Thyroid gland (tissue), 4 donors: Measurements from ENCODE around the gene CXCL17. TPM values are rescaled to one million over a fixed set of nuclear protein-coding genes. Genes with fewer than 3 reads are reported as not detected.

ENCODE experiments used
- DNase-seq, 2 donors: peaks; one replicate each; pipeline ENCODE4 v3.0.0-alpha.2; 2019
- H3K27ac ChIP-seq, 3 donors: fragments of 200-600 bp; sonication (generic); 1 replicate in 2 of 3; 2 replicates in 1 of 3; pipeline ENCODE4 v1.5.1; 2016 to 2019; ENCODE audit warnings: mild to moderate bottlenecking in 1 of 3, moderate library complexity in 1 of 3
- H3K27me3 ChIP-seq: fragments of 200-600 bp; sonication (generic); one replicate; pipeline ENCODE4 v1.5.1; 2019
- H3K36me3 ChIP-seq, 2 donors: fragments of 200-600 bp; sonication (generic); one replicate each; pipeline ENCODE4 v1.5.1; 2016 to 2019
- H3K4me1 ChIP-seq, 2 donors: fragments of 200-600 bp; sonication (generic); one replicate each; pipeline ENCODE4 v1.5.1; 2017 to 2019
- H3K4me3 ChIP-seq, 3 donors: fragments of 200-600 bp; sonication (generic); replicated peaks in 1 of 3; 1 replicate in 2 of 3; 2 replicates in 1 of 3; pipeline ENCODE4 v1.5.1; 2016; ENCODE audit warnings: mild to moderate bottlenecking in 1 of 3
- H3K9me3 ChIP-seq: fragments of 200-600 bp; sonication (generic); one replicate; pipeline ENCODE4 v1.5.1; 2017
- CTCF ChIP-seq, 6 experiments: fragments of 200-600 bp in 3 of 6; fragments of 450-650 bp in 3 of 6; sonication (generic) in 3 of 6; IDR thresholded peaks; one replicate each; pipeline ENCODE4 v1.5.1; 2016 to 2019; ENCODE audit warnings: antibody characterized with exemption in 6 of 6, mild to moderate bottlenecking in 2 of 6, inconsistent platforms in 1 of 6, moderate library complexity in 1 of 6
- WGBS, 2 donors: methylation state at CpG; one replicate each; pipeline ENCODE4 v1.1.5; 2017; 5-methylcytosine and 5-hydroxymethylcytosine counted together
- intact Hi-C: fragments of 100-400 bp; cut with DNase I; formaldehyde crosslinking; loops from one replicate; pipeline ENCODE4 v1.15.1; 2023
- small RNA-seq: library from RNA; depleted of rRNA; stranded (forward); fragments of <200 nt; gene quantifications from one replicate; pipeline ENCODE3, GENCODE V24; 2016
- total RNA-seq, 4 donors: library from RNA; depleted of rRNA; stranded (reverse); fragments of >200 nt; gene quantifications; one replicate each; pipeline ENCODE4 v1.2.3, GENCODE V29; 2016

The CXCL17 gene
- total RNA-seq, 4 donors from 2014 or later: not detected

- no peak for DNase-seq
- peaks cover 0 to 4% of the 10 kb centered on the region in 2 donors for H3K36me3 ChIP-seq
- intact Hi-C loops: no loop called here
- no peak for TF ChIP-seq CTCF (IDR thresholded peaks at IDR 0.05)
- no peak overlapping the region for H3K4me3 ChIP-seq
- no peaks in the 10 kb centered on the region for H3K27me3 ChIP-seq
- WGBS, 2 donors: 73 to 74% methylated on average over 6 of the region's 6 CpGs
- H3K4me1 ChIP-seq: no peaks in the 10 kb centered on the region
- H3K9me3 ChIP-seq: no peaks in the 10 kb centered on the region
- no peak overlapping the region for H3K27ac ChIP-seq
Measured at GRCh38 chr19:42380155-42380554, 62.6 kb downstream of the CXCL17 start.

Small RNA genes lying within 50 kb of the gene (small RNA-seq; reads per million reads assigned to genes)
- gene RNU4-60P: not detected

Other genes starting within 250 kb of the CXCL17 start
- gene DEDD2, start 225.3 kb downstream of the CXCL17 start, total RNA-seq: 10 to 100 TPM; 46.1 to 55.8 (median 50.2) TPM
- 1 to 10 TPM; 4.6 to 7.9 (median 6.8) TPM for gene ZNF526, start 222.6 kb downstream of the CXCL17 start, total RNA-seq
- gene GSK3A, start 200.3 kb downstream of the CXCL17 start, total RNA-seq: 10 to 100 TPM; 19.1 to 32.6 (median 24.6) TPM
- 10 to 100 TPM; 27.5 to 50.2 (median 39.2) TPM for gene ERF, start 187.8 kb downstream of the CXCL17 start, total RNA-seq
- gene CIC, start 173.7 kb downstream of the CXCL17 start, total RNA-seq: 10 to 100 TPM; 50.6 to 98.3 (median 56.9) TPM
- gene PRR19, start 140.8 kb downstream of the CXCL17 start, total RNA-seq: under 1 TPM in 2 of 4 donors, not detected in 2; 0.27 to 0.45 TPM
- gene PAFAH1B3, start 140.3 kb downstream of the CXCL17 start, total RNA-seq: 10 to 100 TPM in 3 of 4 donors, 1 to 10 TPM in 1; 6.0 to 23.7 (median 19.1) TPM
- 1 to 10 TPM in 1 of 4 donors, not detected in 3; 2.8 TPM for gene TMEM145, start 129.6 kb downstream of the CXCL17 start, total RNA-seq
- 100 to 1,000 TPM in 1 of 4 donors, 10 to 100 TPM in 3; 12.5 to 150 (median 35.7) TPM for gene MEGF8, start 117.3 kb downstream of the CXCL17 start, total RNA-seq
- gene CNFN, start 52.6 kb downstream of the CXCL17 start, total RNA-seq: 1 to 10 TPM in 1 of 4 donors, not detected in 3; 1.0 TPM
- 10 to 100 TPM in 1 of 4 donors, 1 to 10 TPM in 3; 4.0 to 10.0 (median 7.4) TPM for gene LIPE, start 15.6 kb downstream of the CXCL17 start, total RNA-seq
- 10 to 100 TPM in 1 of 4 donors, 1 to 10 TPM in 3; 2.1 to 21.5 (median 3.6) TPM for gene CEACAM1, start 85.5 kb upstream of the CXCL17 start, total RNA-seq
- not detected for gene CEACAM8, start 152.0 kb upstream of the CXCL17 start, total RNA-seq